ENCODE data around the gene NADK. TPM values are rescaled to one million over a fixed set of nuclear protein-coding genes. Genes with fewer than 3 reads are reported as not detected.

Gene NADK
- total RNA-seq = 83.1 and 84.6 TPM in 2 replicates

GRCh38 chr1:1777950-1778662 lies at the start of gene NADK:
NADK (minus strand) TSS chr1:1778470; CDS start chr1:1765406, 13,064 bp downstream.
- intact Hi-C loops (cut with micrococcal nuclease) = loop anchor here (5.0 kb wide), 1 partner anchor 129 kb away; no protein-coding TSS in a partner anchor

DNA sequence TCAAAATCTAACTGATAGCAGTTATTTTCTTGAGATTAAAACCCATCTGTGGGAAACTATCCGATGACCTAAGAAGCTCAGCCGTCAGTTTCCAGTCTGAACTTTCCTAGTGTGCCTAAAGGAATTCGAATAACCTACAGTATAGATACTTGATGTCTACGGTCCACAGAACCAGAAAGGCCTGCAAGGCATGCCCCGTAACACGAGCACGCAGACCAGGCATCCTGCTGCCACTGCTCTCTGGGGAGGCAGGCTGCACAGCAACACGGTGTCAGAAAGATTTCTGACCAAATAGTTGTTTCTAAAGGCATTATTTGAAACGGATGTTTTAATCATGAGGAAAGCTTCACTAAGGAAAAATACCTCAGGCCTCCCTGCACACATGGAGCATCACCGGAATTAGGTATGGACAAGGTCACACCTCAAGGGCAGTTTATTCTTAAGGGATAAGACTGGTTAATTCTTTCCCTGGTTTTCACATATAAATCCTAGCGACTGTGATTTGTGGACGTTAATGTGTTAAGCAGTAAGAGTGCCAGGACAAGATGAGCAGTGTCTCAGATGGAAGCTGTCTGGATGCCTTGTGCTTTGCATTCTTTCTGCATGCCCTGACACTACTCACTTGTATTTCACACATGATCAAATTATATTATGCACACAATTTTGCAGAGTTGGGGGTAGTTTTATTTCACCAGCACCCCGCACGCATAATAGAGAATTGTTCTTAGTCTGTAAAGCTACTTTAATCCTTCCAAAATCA lies 49.0 kb upstream of the NADK start:
- intact Hi-C loops (cut with micrococcal nuclease) = no loop called here

DNA sequence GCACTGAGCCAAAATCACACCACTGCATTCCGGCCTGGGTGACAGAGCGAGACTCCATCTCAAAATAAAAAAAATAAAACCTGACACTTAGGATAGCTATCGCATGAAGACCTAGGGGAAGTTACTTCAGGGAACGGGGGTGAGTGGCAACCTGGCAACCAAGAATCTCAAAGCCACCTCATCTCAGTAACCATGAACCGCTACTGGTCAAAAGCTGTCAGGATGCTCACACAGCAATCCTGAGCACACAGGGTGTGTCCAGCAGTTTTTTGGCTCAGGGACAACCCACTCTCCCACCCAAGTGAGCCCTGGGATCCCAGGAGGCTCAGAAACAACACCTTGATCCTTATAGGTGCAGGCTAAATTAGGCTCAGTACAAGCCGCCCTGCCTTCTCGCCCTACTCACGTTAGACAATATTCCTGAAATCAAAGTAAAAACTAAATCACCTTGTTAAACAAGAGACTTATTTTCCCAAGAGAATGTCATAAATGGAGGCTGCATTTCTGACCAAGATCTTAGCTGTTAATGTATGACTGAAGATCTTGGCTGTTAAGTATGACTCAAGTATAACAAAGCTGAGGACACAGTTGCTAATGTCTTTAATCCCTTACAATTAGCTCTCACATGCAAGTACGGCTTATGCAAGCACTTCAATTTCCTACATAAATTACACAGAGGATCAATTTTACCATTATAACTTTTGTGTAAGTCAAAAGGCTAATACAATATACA lies 48.3 kb upstream of the NADK start:
- intact Hi-C loops (cut with micrococcal nuclease) = no loop called here

DNA sequence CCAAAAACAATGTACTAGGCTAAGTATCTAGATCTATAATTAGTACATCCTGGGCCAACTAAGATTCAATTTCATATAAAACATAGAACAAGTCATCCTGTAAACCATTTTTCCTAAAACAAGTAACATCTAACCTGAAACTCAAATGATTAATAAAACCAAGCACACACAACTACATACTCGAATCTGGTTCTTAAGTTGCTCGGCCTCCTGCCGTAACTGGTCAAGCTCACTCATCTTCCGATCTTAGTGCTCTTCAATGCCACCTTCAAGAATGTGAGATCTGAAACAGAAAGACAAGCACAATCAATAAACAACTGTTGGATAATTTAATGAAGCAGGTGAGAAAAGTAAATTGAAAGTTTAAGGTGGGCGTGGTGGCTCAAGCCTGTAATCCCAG lies 46.9 kb upstream of the NADK start:
- intact Hi-C loops (cut with micrococcal nuclease) = no loop called here

- intact Hi-C loops (cut with micrococcal nuclease) = no loop called here
Observed at GRCh38 chr1:1819762-1820161, 41.5 kb upstream of the NADK start.

DNA sequence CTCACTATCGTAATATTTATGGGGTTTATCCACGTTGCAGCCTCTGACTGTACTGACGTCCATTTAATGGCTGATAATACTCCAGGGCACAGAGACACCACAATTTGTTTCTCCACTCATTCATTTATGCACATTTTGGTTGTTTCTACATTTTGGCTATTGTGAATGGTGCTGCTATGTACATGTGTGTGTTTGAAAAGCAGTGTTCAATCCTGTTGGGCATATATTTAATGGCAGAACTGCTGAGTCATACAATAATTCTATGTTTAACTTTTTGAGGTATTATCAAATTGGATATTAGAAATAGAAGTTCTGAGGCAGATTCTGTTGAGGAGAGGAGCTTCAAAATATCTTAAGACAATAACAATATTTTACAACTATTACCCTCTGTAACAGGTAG lies 39.0 kb upstream of the NADK start:
- intact Hi-C loops (cut with micrococcal nuclease) = no loop called here

GRCh38 chr1:1815606-1816281 lies 37.5 kb upstream of the NADK start:
- intact Hi-C loops (cut with micrococcal nuclease) = no loop called here

DNA sequence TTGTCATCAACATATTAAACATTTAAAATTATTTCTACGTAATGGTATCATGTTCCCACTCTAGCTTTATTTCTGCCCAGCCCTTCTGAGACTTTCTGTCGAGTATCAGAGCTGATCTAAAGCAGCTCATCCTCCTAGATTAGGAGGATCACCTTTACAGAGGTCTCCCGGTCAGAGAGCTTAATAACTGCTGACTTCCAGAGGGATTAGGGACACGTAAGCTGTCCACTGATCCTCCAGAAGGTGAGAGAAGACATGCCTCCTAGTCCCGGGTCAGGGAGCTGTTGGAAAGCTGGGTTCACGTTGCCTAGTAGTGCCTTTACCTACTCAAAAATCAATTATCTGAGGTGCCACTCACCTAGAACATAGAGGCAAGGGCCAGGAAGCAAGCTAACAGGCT lies 31.2 kb upstream of the NADK start:
- intact Hi-C loops (cut with micrococcal nuclease) = no loop called here

- intact Hi-C loops (cut with micrococcal nuclease) = no loop called here
Observed at GRCh38 chr1:1808206-1808605, 29.9 kb upstream of the NADK start.

DNA sequence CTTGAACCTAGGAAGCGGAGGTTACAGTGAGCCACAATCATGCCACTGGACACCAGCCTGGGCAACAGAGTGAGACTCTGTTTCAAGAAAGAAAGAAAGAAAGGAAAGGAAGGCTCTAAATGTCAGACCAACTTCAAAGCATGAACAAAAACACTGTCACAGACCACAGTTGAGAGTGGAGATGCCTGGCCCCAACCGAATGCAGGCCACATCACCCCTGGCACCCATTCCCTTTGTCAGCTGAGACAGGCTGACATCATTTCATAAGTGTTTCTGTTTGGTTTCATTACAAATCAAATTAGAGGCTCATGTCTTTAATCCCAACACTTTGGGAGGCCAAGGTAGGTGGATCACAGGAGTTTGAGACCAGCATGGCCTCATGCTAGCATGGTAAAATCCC lies 28.6 kb upstream of the NADK start:
- intact Hi-C loops (cut with micrococcal nuclease) = no loop called here

- intact Hi-C loops (cut with micrococcal nuclease) = no loop called here
Observed at GRCh38 chr1:1804301-1804700, 26.0 kb upstream of the NADK start.

GRCh38 chr1:1802871-1803270 lies 24.6 kb upstream of the NADK start:
- intact Hi-C loops (cut with micrococcal nuclease) = no loop called here

GRCh38 chr1:1799716-1800115 lies 21.4 kb upstream of the NADK start:
- intact Hi-C loops (cut with micrococcal nuclease) = no loop called here

- intact Hi-C loops (cut with micrococcal nuclease) = no loop called here
Observed at GRCh38 chr1:1797731-1798341, 19.6 kb upstream of the NADK start.

- intact Hi-C loops (cut with micrococcal nuclease) = no loop called here
Observed at GRCh38 chr1:1796466-1796865, 18.2 kb upstream of the NADK start.

DNA sequence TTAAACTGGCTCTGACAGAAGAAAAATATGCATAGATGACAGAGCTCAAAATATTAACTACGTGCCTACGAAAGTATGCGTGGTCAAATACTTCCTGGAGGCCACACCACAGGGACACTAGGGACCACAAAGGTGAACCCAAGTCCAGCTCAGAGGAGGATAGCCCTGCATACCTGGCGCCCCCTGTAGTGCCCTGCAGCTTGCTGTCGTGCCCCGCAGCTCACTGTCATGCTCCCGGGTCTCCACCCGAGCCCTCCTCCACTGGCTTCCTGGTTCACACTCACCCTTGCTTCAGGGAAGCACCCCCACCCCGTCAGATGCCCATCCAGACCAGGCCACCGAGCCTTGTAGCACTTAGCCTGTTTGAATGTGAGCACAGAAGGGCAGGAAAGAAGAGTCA lies 16.7 kb upstream of the NADK start:
- intact Hi-C loops (cut with micrococcal nuclease) = no loop called here

DNA sequence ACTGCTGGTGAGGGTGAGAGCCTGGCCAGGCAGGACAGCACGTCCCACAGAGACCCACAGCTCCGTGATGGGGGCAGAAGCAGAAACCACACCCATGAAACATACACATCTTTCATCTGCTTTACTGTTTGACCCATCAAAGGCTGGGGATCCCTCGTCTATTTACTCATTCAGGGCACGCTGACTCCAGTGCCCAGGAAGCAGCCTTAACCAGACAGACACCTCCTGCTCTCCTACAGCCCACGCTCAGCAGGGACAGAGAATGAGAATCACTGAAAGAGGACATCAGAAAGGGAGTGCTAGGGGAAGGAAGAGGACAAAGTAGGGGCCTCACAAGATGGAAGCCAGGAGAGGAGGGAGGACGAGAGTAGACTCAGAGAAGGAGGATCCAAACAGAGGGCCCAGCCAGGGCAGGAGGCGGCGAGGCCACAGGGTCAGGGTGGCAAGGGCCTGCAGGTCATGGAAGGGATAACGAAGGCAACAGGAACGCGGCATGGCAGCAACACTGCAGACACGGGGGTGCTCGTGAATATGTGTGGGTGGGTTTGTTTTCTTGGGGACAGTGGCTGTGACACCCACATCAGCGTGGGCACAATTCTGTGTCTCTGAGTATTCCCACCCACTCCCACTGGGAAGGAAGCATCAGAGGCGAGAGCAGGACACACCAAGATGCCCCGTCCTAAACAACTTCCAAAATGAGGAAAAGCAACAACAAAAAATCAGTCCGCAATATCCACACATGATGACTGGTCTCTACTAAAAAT lies 15.4 kb upstream of the NADK start:
- intact Hi-C loops (cut with micrococcal nuclease) = no loop called here

GRCh38 chr1:1788646-1789431 lies 10.6 kb upstream of the NADK start:
- intact Hi-C loops (cut with micrococcal nuclease) = no loop called here

GRCh38 chr1:1788136-1788535 lies 9.9 kb upstream of the NADK start:
- intact Hi-C loops (cut with micrococcal nuclease) = no loop called here
